ENCODE data around the gene ANAPC2.

ANAPC2 gene

DNA sequence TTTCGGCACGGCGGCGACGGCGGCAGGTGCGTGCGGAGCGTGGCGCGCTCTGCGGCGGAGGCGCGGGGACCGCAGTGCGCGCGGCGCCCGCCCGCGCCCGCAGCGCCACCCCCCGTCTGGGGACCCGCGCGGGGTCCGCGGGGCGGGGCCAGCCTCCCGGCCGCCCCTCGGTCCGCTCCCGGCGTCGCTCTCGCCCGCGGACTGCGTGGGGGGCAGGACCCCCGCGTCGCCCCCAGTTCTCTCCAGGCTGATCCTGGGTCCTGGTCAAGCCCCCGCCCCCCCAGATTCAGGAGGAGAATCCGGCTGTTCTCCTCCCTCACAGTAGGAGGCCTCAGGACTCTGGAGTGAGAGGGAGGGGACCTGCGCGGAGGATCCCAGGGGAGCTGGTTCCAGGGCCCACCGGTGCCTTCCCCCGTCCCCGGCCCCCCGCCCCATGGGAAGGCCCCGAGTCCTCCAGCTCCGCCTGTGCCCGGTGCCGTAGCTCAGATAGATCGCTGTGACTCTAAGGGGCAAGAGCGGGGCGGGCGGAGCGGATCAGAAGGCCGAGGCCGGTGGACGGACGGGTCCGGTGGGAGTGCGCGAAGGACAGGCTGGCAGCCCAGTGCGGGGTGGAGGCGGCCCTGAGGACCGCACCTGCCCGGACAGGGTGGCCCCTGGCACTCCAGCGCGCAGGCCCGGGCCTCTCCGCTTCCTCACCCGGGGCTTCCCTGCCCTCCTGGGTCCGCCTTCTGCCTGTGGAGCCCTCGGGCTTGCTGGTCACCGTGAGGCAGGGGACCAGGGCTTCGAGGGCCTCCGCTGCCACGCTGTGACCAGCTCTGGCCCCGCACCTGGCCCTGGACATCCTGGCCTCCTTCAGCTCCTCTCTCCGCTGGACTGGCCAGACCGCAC is 34.1 kb upstream of the ANAPC2 start, which contains the start of gene RNF208:
Gene RNF208 (minus strand): TSS at position 51 of the 888 bp plus-strand sequence. CDS start 1,028 bp downstream, outside the sequence.
- TF ChIP-seq GATA2 (IDR thresholded peaks at IDR 0.05; ENCODE audit: low read depth, low read length) (no peak), GATA3 (IDR thresholded peaks at IDR 0.05; ENCODE audit: low read depth, low read length) (no peak)

GRCh38 chr9:137221506-137222111 is 33.2 kb upstream of the ANAPC2 start:
- TF ChIP-seq GATA2 (IDR thresholded peaks at IDR 0.05; ENCODE audit: low read depth, low read length) = no peak
- no peak for TF ChIP-seq GATA3 (IDR thresholded peaks at IDR 0.05; ENCODE audit: low read depth, low read length)

DNA sequence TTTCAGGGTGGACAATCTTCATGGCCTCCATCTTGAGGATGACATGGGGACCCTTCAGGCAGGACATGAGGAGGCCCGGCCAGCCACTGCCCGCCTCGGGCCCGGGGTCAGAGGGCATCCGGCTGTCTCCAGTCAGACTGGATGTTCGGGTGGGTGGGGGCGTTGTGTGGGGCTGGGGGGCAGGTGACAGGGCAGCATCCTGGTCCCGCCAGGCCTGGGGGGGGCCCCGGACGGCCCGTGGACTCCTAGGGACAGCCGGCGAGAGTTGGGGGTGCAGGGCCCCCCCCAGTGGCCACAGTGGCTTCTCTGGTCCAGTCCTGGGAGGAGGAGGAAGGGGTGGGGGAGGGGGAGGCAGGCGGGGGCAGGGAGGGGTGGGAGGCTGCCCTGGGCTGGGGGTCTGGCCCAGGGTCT is 32.7 kb upstream of the ANAPC2 start:
- TF ChIP-seq GATA2 (IDR thresholded peaks at IDR 0.05; ENCODE audit: low read depth, low read length) (no peak), GATA3 (IDR thresholded peaks at IDR 0.05; ENCODE audit: low read depth, low read length) (no peak)

GRCh38 chr9:137220317-137221094 is 32.1 kb upstream of the ANAPC2 start:
- TF ChIP-seq GATA2 (IDR thresholded peaks at IDR 0.05; ENCODE audit: low read depth, low read length) (no peak), GATA3 (IDR thresholded peaks at IDR 0.05; ENCODE audit: low read depth, low read length) (no peak)

GRCh38 chr9:137219757-137220316 is 31.5 kb upstream of the ANAPC2 start:
- TF ChIP-seq GATA2 (IDR thresholded peaks at IDR 0.05; ENCODE audit: low read depth, low read length) (no peak), GATA3 (IDR thresholded peaks at IDR 0.05; ENCODE audit: low read depth, low read length) (no peak)

- TF ChIP-seq GATA3 (IDR thresholded peaks at IDR 0.05; ENCODE audit: low read depth, low read length) (no peak), GATA2 (IDR thresholded peaks at IDR 0.05; ENCODE audit: low read depth, low read length) (no peak)
Measured at GRCh38 chr9:137218754-137219271, 30.5 kb upstream of the ANAPC2 start.

- no peak for TF ChIP-seq GATA3 (IDR thresholded peaks at IDR 0.05; ENCODE audit: low read depth, low read length)
- no peak for TF ChIP-seq GATA2 (IDR thresholded peaks at IDR 0.05; ENCODE audit: low read depth, low read length)
Measured at GRCh38 chr9:137218212-137218753, 29.9 kb upstream of the ANAPC2 start.

GRCh38 chr9:137217276-137218211 is 29.2 kb upstream of the ANAPC2 start:
- no peak for TF ChIP-seq GATA2 (IDR thresholded peaks at IDR 0.05; ENCODE audit: low read depth, low read length)
- TF ChIP-seq GATA3 (IDR thresholded peaks at IDR 0.05; ENCODE audit: low read depth, low read length) = no peak

GRCh38 chr9:137216188-137216965 is 28.0 kb upstream of the ANAPC2 start:
- TF ChIP-seq GATA2 (IDR thresholded peaks at IDR 0.05; ENCODE audit: low read depth, low read length) = no peak
- TF ChIP-seq GATA3 (IDR thresholded peaks at IDR 0.05; ENCODE audit: low read depth, low read length) = no peak

DNA sequence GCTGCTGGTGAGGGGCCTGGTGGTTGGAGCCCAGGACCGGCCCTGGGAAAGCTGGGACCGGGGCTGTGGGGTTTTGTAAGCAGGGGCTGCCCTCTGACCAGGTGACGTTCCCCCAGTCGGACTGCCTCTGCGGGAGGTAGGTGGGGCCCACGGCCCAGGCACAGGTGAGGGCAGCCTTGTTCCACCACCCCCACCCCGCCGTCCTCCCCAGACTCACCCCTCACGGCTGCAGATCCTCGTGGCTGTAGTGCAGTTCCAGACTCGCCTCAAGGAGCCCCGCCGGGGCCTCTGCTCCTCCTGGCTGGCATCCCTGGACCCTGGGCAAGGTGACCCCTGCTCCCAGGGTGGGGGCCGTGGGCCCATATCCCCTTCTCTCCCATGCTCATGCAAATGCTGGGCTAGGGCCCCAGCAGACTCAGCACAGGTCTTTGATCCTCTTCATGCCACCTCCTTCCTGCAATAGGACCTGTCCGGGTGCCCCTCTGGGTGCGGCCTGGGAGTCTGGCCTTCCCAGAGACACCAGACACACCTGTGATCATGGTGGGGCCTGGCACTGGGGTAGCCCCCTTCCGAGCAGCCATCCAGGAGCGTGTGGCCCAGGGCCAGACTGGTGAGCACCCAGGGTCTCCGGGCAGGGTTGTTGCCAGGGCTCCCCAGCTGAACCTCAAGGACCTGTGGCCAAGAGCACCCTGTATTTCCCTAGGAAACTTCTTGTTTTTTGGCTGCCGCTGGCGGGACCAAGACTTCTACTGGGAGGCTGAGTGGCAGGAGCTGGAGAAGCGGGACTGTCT is 27.0 kb upstream of the ANAPC2 start:
- TF ChIP-seq GATA2 (IDR thresholded peaks at IDR 0.05; ENCODE audit: low read depth, low read length) (no peak), GATA3 (IDR thresholded peaks at IDR 0.05; ENCODE audit: low read depth, low read length) (no peak)

DNA sequence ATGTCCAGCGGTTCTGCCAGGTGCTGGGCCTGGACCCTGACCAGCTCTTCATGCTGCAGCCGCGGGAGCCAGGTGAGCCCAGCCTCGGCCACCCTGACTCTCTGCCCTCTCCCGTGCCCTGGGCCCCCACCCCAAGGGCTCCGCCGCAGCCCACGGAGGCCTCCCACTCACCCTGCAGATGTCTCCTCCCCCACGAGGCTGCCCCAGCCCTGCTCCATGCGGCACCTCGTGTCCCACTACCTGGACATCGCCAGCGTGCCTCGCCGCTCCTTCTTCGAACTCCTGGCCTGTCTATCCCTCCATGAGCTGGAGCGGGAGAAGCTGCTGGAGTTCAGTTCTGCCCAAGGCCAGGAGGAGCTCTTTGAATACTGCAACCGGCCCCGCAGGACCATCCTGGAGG is 26.3 kb upstream of the ANAPC2 start:
- TF ChIP-seq GATA2 (IDR thresholded peaks at IDR 0.05; ENCODE audit: low read depth, low read length) (no peak), GATA3 (IDR thresholded peaks at IDR 0.05; ENCODE audit: low read depth, low read length) (no peak)
